HEK293 (cell line): Measurements from ENCODE around the gene ISM2.

ENCODE experiments used
- GLIS1 ChIP-seq: fragments of 450-650 bp; formaldehyde crosslinking; IDR thresholded peaks from 2 replicates; pipeline ENCODE4 v1.5.1; 2016; ENCODE audit warnings: missing biosample characterization, missing genetic modification characterization
- IKZF3 ChIP-seq: fragments of 450-650 bp; IDR thresholded peaks from 2 replicates; pipeline ENCODE4 v1.5.0; 2018; ENCODE audit warnings: missing biosample characterization, mild to moderate bottlenecking, missing genetic modification characterization, moderate library complexity
- KLF16 ChIP-seq: fragments of 450-650 bp; formaldehyde crosslinking; IDR thresholded peaks from 2 replicates; pipeline ENCODE4 v1.5.1; 2017; ENCODE audit warnings: missing biosample characterization, missing genetic modification characterization
- OVOL3 ChIP-seq: fragments of 450-650 bp; formaldehyde crosslinking; IDR thresholded peaks from 2 replicates; pipeline ENCODE4 v1.5.1; 2016; ENCODE audit warnings: missing biosample characterization, missing genetic modification characterization
- PRDM10 ChIP-seq: fragments of 450-650 bp; formaldehyde crosslinking; IDR thresholded peaks from 2 replicates; pipeline ENCODE4 v1.5.1; 2016; ENCODE audit warnings: missing biosample characterization, missing genetic modification characterization
- SP2 ChIP-seq: fragments of 450-650 bp; formaldehyde crosslinking; IDR thresholded peaks from 2 replicates; pipeline ENCODE4 v1.5.1; 2016; ENCODE audit warnings: missing biosample characterization, missing genetic modification characterization
- ZBTB10 ChIP-seq: fragments of 450-650 bp; formaldehyde crosslinking; IDR thresholded peaks from 2 replicates; pipeline ENCODE4 v1.5.1; 2016; ENCODE audit warnings: missing biosample characterization, missing genetic modification characterization
- ZBTB8A ChIP-seq: fragments of 450-650 bp; formaldehyde crosslinking; IDR thresholded peaks from 2 replicates; pipeline ENCODE4 v1.5.1; 2016; ENCODE audit warnings: missing biosample characterization, missing genetic modification characterization
- ZNF132 ChIP-seq: fragments of 450-650 bp; formaldehyde crosslinking; IDR thresholded peaks from 2 replicates; pipeline ENCODE4 v1.5.1; 2017; ENCODE audit warnings: missing biosample characterization, missing genetic modification characterization, borderline replicate concordance
- ZNF146 ChIP-seq: fragments of 450-650 bp; formaldehyde crosslinking; IDR thresholded peaks from 2 replicates; pipeline ENCODE4 v1.5.1; 2016; ENCODE audit warnings: missing biosample characterization, missing genetic modification characterization
- ZNF26 ChIP-seq: fragments of 450-650 bp; formaldehyde crosslinking; IDR thresholded peaks from 2 replicates; pipeline ENCODE4 v1.5.1; 2016; ENCODE audit warnings: missing biosample characterization, missing genetic modification characterization
- ZNF266 ChIP-seq: fragments of 450-650 bp; formaldehyde crosslinking; IDR thresholded peaks from 2 replicates; pipeline ENCODE4 v1.5.1; 2016; ENCODE audit warnings: missing biosample characterization, missing genetic modification characterization, low read depth
- ZNF280D ChIP-seq: fragments of 450-650 bp; formaldehyde crosslinking; IDR thresholded peaks from 2 replicates; pipeline ENCODE4 v1.5.1; 2016; ENCODE audit warnings: missing biosample characterization, missing genetic modification characterization
- ZNF426 ChIP-seq: fragments of 450-650 bp; formaldehyde crosslinking; IDR thresholded peaks from 2 replicates; pipeline ENCODE4 v1.5.1; 2017; ENCODE audit warnings: missing biosample characterization, missing genetic modification characterization, mild to moderate bottlenecking, inconsistent platforms, moderate library complexity
- ZNF513 ChIP-seq: fragments of 450-650 bp; IDR thresholded peaks from 2 replicates; pipeline ENCODE4 v1.5.1; 2018; ENCODE audit warnings: missing biosample characterization, missing genetic modification characterization
- ZNF654 ChIP-seq: fragments of 450-650 bp; formaldehyde crosslinking; IDR thresholded peaks from 2 replicates; pipeline ENCODE4 v1.5.1; 2016; ENCODE audit warnings: low read depth, missing biosample characterization, missing genetic modification characterization
- ZNF792 ChIP-seq: fragments of 450-650 bp; formaldehyde crosslinking; IDR thresholded peaks from 2 replicates; pipeline ENCODE4 v1.5.1; 2016; ENCODE audit warnings: missing biosample characterization, missing genetic modification characterization
- ZSCAN23 ChIP-seq: fragments of 450-650 bp; formaldehyde crosslinking; IDR thresholded peaks from 2 replicates; pipeline ENCODE4 v1.5.1; 2016; ENCODE audit warnings: missing biosample characterization, missing genetic modification characterization

The ISM2 gene

GRCh38 chr14:77457522-77458248 is 40.9 kb downstream of the ISM2 start, which contains the start of the genes AHSA1 and VIPAS39 (continued):
- no peak for TF ChIP-seq ZNF280D (tag by site-specific recombination)
- TF ChIP-seq ZNF792 (tag by site-specific recombination): no peak
- TF ChIP-seq PRDM10: peak; percentile 21; the same call in 1 of the 2 replicates
- no peak for TF ChIP-seq ZNF26 (tag by site-specific recombination)
- no peak for TF ChIP-seq ZNF654 (tag by site-specific recombination)
- TF ChIP-seq ZNF426 (tag by site-specific recombination): no peak
- TF ChIP-seq ZNF513 (tag by site-specific recombination): no peak
- peak; percentile 31 for TF ChIP-seq KLF16 (tag by site-specific recombination)
- TF ChIP-seq ZNF132 (tag by site-specific recombination): no peak
- no peak for TF ChIP-seq ZNF146
- TF ChIP-seq ZBTB8A (tag by site-specific recombination): no peak; the same call in none of the 2 replicates
- 0 out of 2 replicates have a peak, but pooled peaks have one; percentile 42 for TF ChIP-seq OVOL3 (tag by site-specific recombination)
- no peak for TF ChIP-seq ZNF266
- TF ChIP-seq GLIS1 (tag by site-specific recombination): peak; percentile 64
- TF ChIP-seq ZBTB10: no peak
- peak; percentile 90 for TF ChIP-seq SP2
- no peak for TF ChIP-seq IKZF3 (tag by site-specific recombination)
- TF ChIP-seq ZSCAN23: no peak
